GM18868 (cell line): Measurements from ENCODE around the gene CAPN8.

ENCODE experiments used
- ATAC-seq: cut with Tn5 transposase; IDR thresholded peaks from one replicate; pipeline ENCODE4 v1.9.1; 2021; ENCODE audit warnings: mild to moderate bottlenecking, moderate library complexity; ENCODE audit not compliant: unreplicated experiment

The CAPN8 gene

GRCh38 chr1:223620297-223620897, 45.1 kb downstream of the CAPN8 start:
- no peak for ATAC-seq

GRCh38 chr1:223618680-223619079, 46.8 kb downstream of the CAPN8 start:
- ATAC-seq: no peak

- no peak for ATAC-seq
These were observed 48.0 kb downstream of the CAPN8 start for GRCh38 chr1:223617323-223618070.

GRCh38 chr1:223616586-223616985, 48.9 kb downstream of the CAPN8 start:
- ATAC-seq: no peak

- ATAC-seq: no peak
These were observed 53.6 kb downstream of the CAPN8 start for GRCh38 chr1:223611936-223612335.

- no peak for ATAC-seq
These were observed 55.5 kb downstream of the CAPN8 start for GRCh38 chr1:223609977-223610376.

GRCh38 chr1:223609066-223609465, 56.4 kb downstream of the CAPN8 start:
- ATAC-seq: no peak

- no peak for ATAC-seq
These were observed 107.0 kb downstream of the CAPN8 start for GRCh38 chr1:223558512-223558911.

- ATAC-seq: no peak
These were observed 108.4 kb downstream of the CAPN8 start for GRCh38 chr1:223557130-223557475.

GRCh38 chr1:223556414-223557129, 108.9 kb downstream of the CAPN8 start:
- peak; percentile 93 for ATAC-seq

GRCh38 chr1:223553957-223554356, 111.5 kb downstream of the CAPN8 start:
- no peak for ATAC-seq

GRCh38 chr1:223551610-223552009, 113.9 kb downstream of the CAPN8 start:
- no peak for ATAC-seq

- no peak for ATAC-seq
These were observed 115.8 kb downstream of the CAPN8 start for GRCh38 chr1:223549740-223550139.

- no peak for ATAC-seq
These were observed 118.0 kb downstream of the CAPN8 start for GRCh38 chr1:223547316-223548114.

GRCh38 chr1:223545343-223545742, 120.2 kb downstream of the CAPN8 start:
- no peak for ATAC-seq

GRCh38 chr1:223543560-223543959, 121.9 kb downstream of the CAPN8 start:
- ATAC-seq: no peak

- no peak for ATAC-seq
These were observed 122.7 kb downstream of the CAPN8 start for GRCh38 chr1:223542831-223543230.

GRCh38 chr1:223540485-223541106, 124.9 kb downstream of the CAPN8 start:
- ATAC-seq: no peak

- no peak for ATAC-seq
These were observed 125.8 kb downstream of the CAPN8 start for GRCh38 chr1:223539750-223540149.

- no peak for ATAC-seq
These were observed 126.5 kb downstream of the CAPN8 start for GRCh38 chr1:223538981-223539380.

- ATAC-seq: no peak
These were observed 130.2 kb downstream of the CAPN8 start for GRCh38 chr1:223535319-223535718.
